GM23338 (cell line): ENCODE results near the gene NUDT2. TPM values are rescaled to one million over a fixed set of nuclear protein-coding genes. Genes with fewer than 3 reads are reported as not detected.

Source experiments
- ATAC-seq: fragments of 200-7000 bp; cut with Tn5 transposase; 3 replicates; pipeline ENCODE4 v1.9.1; 2020
- DNase-seq: peaks from one replicate; pipeline ENCODE4 v3.0.0-alpha.2; 2015; ENCODE audit warnings: low spot score
- H2AFZ ChIP-seq: fragments of 200-600 bp; sonication (generic); 2 replicates; pipeline ENCODE4 v1.8.0; 2016; ENCODE audit warnings: antibody characterized with exemption, mild to moderate bottlenecking, moderate library complexity
- H3F3A ChIP-seq: fragments of 200-600 bp; sonication (generic); replicated peaks from 2 replicates; pipeline ENCODE4 v1.8.0; 2017; ENCODE audit warnings: antibody characterized with exemption, mixed run types, low read depth
- H3K27ac ChIP-seq: fragments of 200-600 bp; sonication (generic); 2 replicates; pipeline ENCODE4 v1.6.1; 2016; ENCODE audit warnings: low read depth
- H3K27me3 ChIP-seq: fragments of 200-600 bp; sonication (generic); 2 replicates; pipeline ENCODE4 v1.8.0; 2016; ENCODE audit warnings: mild to moderate bottlenecking, mixed run types, moderate library complexity; ENCODE audit not compliant: insufficient read depth
- H3K36me3 ChIP-seq: fragments of 200-600 bp; sonication (generic); 2 replicates; pipeline ENCODE4 v1.8.0; 2016; ENCODE audit warnings: mild to moderate bottlenecking; ENCODE audit not compliant: insufficient read depth
- H3K4me1 ChIP-seq: fragments of 200-600 bp; sonication (generic); 2 replicates; pipeline ENCODE4 v1.8.0; 2016; ENCODE audit warnings: mild to moderate bottlenecking, moderate library complexity; ENCODE audit not compliant: insufficient read depth
- H3K4me2 ChIP-seq: fragments of 200-600 bp; sonication (generic); 2 replicates; pipeline ENCODE4 v1.7.1; 2017; ENCODE audit warnings: mixed run types
- H3K4me3 ChIP-seq: fragments of 200-600 bp; sonication (generic); 2 replicates; pipeline ENCODE4 v1.6.1; 2016; ENCODE audit warnings: mixed run types
- H3K79me2 ChIP-seq: fragments of 200-600 bp; sonication (generic); replicated peaks from 2 replicates; pipeline ENCODE4 v1.8.0; 2017; ENCODE audit warnings: mild to moderate bottlenecking; ENCODE audit not compliant: insufficient read depth
- H3K9me2 ChIP-seq: fragments of 200-600 bp; sonication (generic); 2 replicates; pipeline ENCODE4 v1.8.0; 2017; ENCODE audit not compliant: insufficient read depth
- H4K20me1 ChIP-seq: fragments of 200-600 bp; sonication (generic); replicated peaks from 2 replicates; pipeline ENCODE4 v1.8.0; 2017; ENCODE audit warnings: mild to moderate bottlenecking; ENCODE audit not compliant: insufficient read depth
- H3K27ac Mint-ChIP-seq: 2 replicates; pipeline ENCODE4 v1.8.0; 2020; ENCODE audit warnings: inconsistent platforms, mild to moderate bottlenecking, moderate library complexity, mixed read lengths
- H3K27me3 Mint-ChIP-seq: 3 replicates; pipeline ENCODE4 v1.8.0; 2022; ENCODE audit warnings: low read depth, mild to moderate bottlenecking, moderate library complexity, mixed read lengths, inconsistent platforms; ENCODE audit not compliant: insufficient read depth, poor library complexity
- H3K36me3 Mint-ChIP-seq: 3 replicates; pipeline ENCODE4 v1.8.0; 2021; ENCODE audit warnings: low read depth, mild to moderate bottlenecking, inconsistent platforms, moderate library complexity, mixed read lengths
- H3K4me1 Mint-ChIP-seq: 3 replicates; pipeline ENCODE4 v1.8.0; 2020; ENCODE audit warnings: mild to moderate bottlenecking, inconsistent platforms, mixed read lengths
- H3K4me3 Mint-ChIP-seq: 3 replicates; pipeline ENCODE4 v1.8.0; 2021; ENCODE audit warnings: moderate library complexity, mild to moderate bottlenecking, inconsistent platforms, mixed read lengths
- H3K9me3 Mint-ChIP-seq: 3 replicates; pipeline ENCODE4 v1.8.0; 2020; ENCODE audit warnings: moderate library complexity, mild to moderate bottlenecking, inconsistent platforms, mixed read lengths
- CREB1 ChIP-seq: fragments of 250-450 bp; sonication (Bioruptor Pico); IDR thresholded peaks from 2 replicates; pipeline ENCODE4 v1.5.0; 2020; ENCODE audit warnings: low read depth, mild to moderate bottlenecking, moderate library complexity
- ETS1 ChIP-seq: IDR thresholded peaks from 2 replicates; pipeline ENCODE4 v1.6.1; 2016; ENCODE audit warnings: antibody characterized with exemption
- EZH2 ChIP-seq: fragments of 200-600 bp; sonication (generic); IDR thresholded peaks from one replicate; pipeline ENCODE4 v1.8.0; 2017; ENCODE audit warnings: antibody characterized with exemption, mild to moderate bottlenecking, low read depth; ENCODE audit not compliant: unreplicated experiment
- POLR2AphosphoS5 ChIP-seq: IDR thresholded peaks from 2 replicates; pipeline ENCODE4 v1.6.1; 2016; ENCODE audit warnings: antibody characterized with exemption, low read depth
- REST ChIP-seq: IDR thresholded peaks from one replicate; pipeline ENCODE4 v1.6.1; 2018; ENCODE audit warnings: antibody characterized with exemption; ENCODE audit not compliant: unreplicated experiment
- ZNF114 ChIP-seq: fragments of 250-450 bp; sonication (Bioruptor Pico); IDR thresholded peaks from 2 replicates; pipeline ENCODE4 v1.5.0; 2020; ENCODE audit warnings: mild to moderate bottlenecking, moderate library complexity
- ZNF331 ChIP-seq: fragments of 250-450 bp; sonication (Bioruptor Pico); IDR thresholded peaks from 2 replicates; pipeline ENCODE4 v1.5.0; 2020; ENCODE audit warnings: low read depth, mild to moderate bottlenecking, moderate library complexity
- ZNF462 ChIP-seq: fragments of 250-450 bp; sonication (Bioruptor Pico); IDR thresholded peaks from 2 replicates; pipeline ENCODE4 v1.5.0; 2020; ENCODE audit warnings: mild to moderate bottlenecking, moderate library complexity
- polyA plus RNA-seq: library from polyadenylated mRNA; unstranded; fragments of >200 nt; fragmentation: Nextera tagmentation; extraction: Ambion mirVana; gene quantifications from 2 replicates; pipeline ENCODE4 v1.2.1, GENCODE V29; 2016
- total RNA-seq: library from RNA; depleted of rRNA; stranded (reverse); fragments of >200 nt; shearing (Covaris generic); gene quantifications from 2 replicates; pipeline ENCODE4 v1.2.3, GENCODE V29; 2014
- TF ChIP-seq, protein P1 (sequence below), 2 experiments: fragments of 200-600 bp in 1 of 2; sonication (generic) in 1 of 2; conservative IDR thresholded peaks; 2 replicates each; pipeline versions ENCODE4 v1.5.1 to v1.6.1; 2016 to 2017; ENCODE audit warnings: antibody characterized with exemption in 2 of 2, low read depth in 2 of 2, mild to moderate bottlenecking in 2 of 2, moderate library complexity in 1 of 2

Gene NUDT2
- total and polyA plus RNA-seq, 2 experiments from 2014 or later = 9.5 to 16.4 TPM

- no peak overlapping the region for H3K4me3 Mint-ChIP-seq
- H3K36me3 Mint-ChIP-seq = peaks cover 4% of the 10 kb centered on the region; the same call in 1 of the 3 replicates
- Histone ChIP-seq H3K27ac (no peak overlapping the region), H2AFZ (no peak overlapping the region), H4K20me1 (no peaks in the 10 kb centered on the region), H3K4me2 (no peak overlapping the region), H3K4me3 (no peak overlapping the region), H3K9me2 (no peaks in the 10 kb centered on the region), H3K4me1 (no peaks in the 10 kb centered on the region), H3K27me3 (no peaks in the 10 kb centered on the region), H3K79me2 (no peaks in the 10 kb centered on the region), H3F3A (no peaks in the 10 kb centered on the region), H3K36me3 (no peaks in the 10 kb centered on the region)
- ATAC-seq (no peak), DNase-seq (no peak)
- H3K27me3 Mint-ChIP-seq = peaks cover 9% of the 10 kb centered on the region
- no peaks in the 10 kb centered on the region; the same call in 2 of the 3 replicates for H3K9me3 Mint-ChIP-seq
- TF ChIP-seq CREB1 (CRISPR knock-in tag) (no peak), ETS1 (no peak), REST (no peak), POLR2AphosphoS5 (no peak), ZNF114 (no peak), ZNF462 (CRISPR knock-in tag) (no peak), ZNF331 (no peak), EZH2 (no peak)
- TF ChIP-seq, protein P1, sequence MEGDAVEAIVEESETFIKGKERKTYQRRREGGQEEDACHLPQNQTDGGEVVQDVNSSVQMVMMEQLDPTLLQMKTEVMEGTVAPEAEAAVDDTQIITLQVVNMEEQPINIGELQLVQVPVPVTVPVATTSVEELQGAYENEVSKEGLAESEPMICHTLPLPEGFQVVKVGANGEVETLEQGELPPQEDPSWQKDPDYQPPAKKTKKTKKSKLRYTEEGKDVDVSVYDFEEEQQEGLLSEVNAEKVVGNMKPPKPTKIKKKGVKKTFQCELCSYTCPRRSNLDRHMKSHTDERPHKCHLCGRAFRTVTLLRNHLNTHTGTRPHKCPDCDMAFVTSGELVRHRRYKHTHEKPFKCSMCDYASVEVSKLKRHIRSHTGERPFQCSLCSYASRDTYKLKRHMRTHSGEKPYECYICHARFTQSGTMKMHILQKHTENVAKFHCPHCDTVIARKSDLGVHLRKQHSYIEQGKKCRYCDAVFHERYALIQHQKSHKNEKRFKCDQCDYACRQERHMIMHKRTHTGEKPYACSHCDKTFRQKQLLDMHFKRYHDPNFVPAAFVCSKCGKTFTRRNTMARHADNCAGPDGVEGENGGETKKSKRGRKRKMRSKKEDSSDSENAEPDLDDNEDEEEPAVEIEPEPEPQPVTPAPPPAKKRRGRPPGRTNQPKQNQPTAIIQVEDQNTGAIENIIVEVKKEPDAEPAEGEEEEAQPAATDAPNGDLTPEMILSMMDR (conservative IDR thresholded peaks at IDR 0.05; ENCODE audit: low read depth in 2 of 2) = no peak
- no peak overlapping the region for H3K27ac Mint-ChIP-seq
- H3K4me1 Mint-ChIP-seq = peaks cover 4% of the 10 kb centered on the region; the same call in 1 of the 3 replicates
These were observed 18.4 kb downstream of the NUDT2 start for GRCh38 chr9:34347800-34348158.
